Hypothalamus (tissue), 51 donors: ENCODE results near the gene ANKRD33B.
"Not testable (repeated sequence)": the region's sequence is repeated elsewhere in the genome, so short reads cannot be mapped to it uniquely, and the experiment has no call there.

Experiments
- DNase-seq, 51 donors: peaks; one replicate each; lab custom pipeline; 2025; lab: John Stamatoyannopoulos, UW

The ANKRD33B gene

GRCh38 chr5:10591159-10591558, 27.3 kb downstream of the ANKRD33B start:
- no peak for DNase-seq

DNA sequence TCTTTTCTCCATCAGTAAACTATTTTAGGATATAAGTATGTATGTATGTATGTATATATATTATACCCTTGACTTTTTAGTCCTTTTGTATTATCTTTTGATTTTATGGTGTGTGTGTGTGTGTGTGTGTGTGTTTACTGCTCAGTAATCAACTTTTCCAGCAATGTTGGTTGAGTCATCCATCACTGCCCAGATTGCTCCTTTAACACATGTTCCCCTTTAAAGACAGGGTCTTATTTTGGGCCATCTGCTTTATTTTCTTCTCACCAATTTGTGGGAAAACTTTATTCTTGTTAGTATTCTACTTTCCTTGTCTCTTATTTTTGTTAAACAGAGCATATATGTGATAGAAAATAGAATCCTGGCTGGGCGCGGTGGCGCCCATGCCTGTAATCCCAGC, 28.1 kb downstream of the ANKRD33B start:
- DNase-seq = no peak

DNA sequence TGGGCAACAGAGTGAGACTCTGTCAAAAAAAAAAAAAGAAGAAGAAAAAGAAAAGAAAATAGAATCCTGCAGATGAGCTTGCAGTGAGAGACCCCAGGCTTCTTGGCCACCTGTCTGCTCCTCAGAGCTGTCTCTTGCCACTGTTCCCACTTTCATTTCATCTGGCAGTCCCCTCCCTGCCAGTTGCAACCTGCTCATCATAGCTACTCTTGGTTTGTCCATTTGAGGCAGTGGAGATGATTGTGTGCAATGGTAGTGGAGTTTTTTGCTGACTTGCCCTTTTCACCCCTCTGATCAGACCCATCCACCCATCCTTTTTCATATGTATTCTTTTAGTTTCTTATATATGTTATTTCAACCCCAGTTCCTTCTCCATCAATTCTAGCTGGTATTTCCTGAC, 28.7 kb downstream of the ANKRD33B start:
- DNase-seq = no peak

DNA sequence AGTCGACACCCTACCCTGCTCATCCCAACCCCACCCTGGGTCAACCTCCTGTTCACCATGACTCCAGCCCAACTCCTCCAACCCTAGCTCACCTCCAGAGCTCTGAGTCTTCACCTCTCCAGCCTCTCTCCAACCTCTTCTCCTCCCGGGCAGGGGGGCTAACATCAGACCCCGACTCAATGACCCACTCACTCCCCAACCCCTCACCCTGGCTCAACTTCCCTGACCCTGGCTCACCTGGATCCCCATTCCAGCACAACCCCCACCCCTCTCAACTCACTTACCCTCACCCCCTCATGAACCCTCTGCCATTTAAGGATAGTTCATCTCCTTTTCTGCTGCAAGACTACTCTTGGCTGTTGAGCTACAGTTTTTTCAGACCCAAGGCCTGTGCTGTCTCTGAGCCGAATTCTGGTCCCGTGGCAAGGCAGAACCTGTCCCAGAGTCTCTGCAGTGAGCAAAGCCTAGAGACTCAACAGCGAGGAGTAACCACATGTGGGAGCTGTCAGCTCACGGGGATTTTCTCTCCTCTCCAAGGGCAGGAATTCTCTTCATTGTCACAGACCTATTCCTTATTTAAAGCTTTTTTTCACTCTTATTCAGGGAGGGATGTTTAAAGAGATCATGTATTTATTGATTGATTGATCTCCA, 29.8 kb downstream of the ANKRD33B start:
- DNase-seq = no peak

- DNase-seq = no peak
These were observed 30.8 kb downstream of the ANKRD33B start for GRCh38 chr5:10594591-10595210.

GRCh38 chr5:10595293-10595671, 31.4 kb downstream of the ANKRD33B start:
- no peak for DNase-seq

GRCh38 chr5:10595672-10596309, 31.9 kb downstream of the ANKRD33B start:
- DNase-seq = no peak

DNA sequence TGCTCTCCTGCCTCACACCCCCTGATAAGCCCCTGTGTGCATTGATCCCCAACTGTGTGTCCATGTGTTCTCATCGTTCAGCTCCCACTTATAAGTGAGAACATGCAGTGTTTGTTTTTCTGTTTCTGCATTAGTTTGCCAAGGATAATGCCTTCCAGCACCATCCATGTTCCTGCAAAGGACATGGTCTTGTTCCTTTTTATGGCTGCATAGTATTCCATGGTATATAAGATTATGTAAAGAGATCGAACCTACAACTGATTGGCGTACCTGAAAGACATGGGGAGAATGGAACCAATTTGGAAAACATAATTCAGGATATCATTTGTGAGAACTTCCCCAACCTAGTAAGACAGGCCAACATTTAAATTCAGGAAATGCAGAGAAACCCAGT, 32.4 kb downstream of the ANKRD33B start:
- DNase-seq = no peak

DNA sequence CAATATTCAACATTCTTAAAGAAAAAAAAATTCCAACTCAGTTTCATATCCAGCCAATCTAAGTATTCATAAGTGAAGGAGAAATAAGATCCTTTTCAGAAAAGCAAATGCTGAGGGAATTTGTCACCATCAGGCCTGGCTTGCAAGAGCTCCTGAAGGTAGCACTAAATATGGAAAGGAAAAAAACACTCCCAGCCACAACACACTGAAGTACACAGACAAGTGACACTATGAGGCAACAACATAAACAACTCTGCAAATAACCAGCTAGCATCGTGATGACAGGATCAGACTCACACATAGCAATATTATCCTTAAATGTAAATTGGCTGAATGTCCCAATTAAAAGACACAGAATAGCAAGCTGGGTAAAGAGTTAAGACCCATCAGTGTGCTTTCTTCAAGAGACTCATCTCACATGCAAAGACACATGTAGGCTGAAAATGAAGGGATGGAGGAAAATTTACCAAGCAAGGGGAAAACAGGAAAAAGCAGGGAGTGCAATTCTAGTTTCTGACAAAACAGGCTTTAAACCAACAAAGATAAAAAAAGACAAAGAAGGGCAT, 33.1 kb downstream of the ANKRD33B start:
- no peak for DNase-seq

GRCh38 chr5:10599113-10599512, 35.2 kb downstream of the ANKRD33B start:
- no peak for DNase-seq

- no peak for DNase-seq
These were observed 36.0 kb downstream of the ANKRD33B start for GRCh38 chr5:10599862-10600284.

DNA sequence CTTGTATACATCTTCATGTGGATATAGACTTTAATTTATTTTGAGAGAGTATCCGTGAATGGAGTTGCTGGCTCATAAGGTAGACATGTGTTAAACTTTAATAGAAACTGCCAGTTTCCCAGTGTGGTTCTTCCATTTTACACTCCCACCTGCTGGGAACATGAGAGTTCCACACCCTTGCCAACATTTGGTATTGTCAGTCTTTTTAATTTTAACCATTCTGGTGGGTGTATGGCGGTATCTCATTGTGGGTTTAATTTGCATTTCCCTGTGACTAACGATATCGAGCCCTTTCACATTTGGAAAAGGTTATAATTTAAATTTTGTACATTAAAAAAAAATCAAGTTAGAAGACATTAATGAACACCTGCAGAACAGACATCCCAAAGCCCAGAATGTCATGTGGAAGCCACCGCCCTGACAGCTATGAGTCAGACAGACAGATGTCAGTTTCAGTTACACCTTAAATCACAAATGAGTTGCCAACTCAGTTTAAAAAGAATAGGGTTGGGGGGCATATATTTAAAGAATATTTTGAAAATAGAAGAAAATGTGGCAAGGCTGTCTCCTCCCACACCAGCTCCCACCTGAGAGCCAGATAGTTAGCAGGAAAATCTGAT, 36.9 kb downstream of the ANKRD33B start:
- no peak for DNase-seq

GRCh38 chr5:10601246-10602030, 37.6 kb downstream of the ANKRD33B start:
- DNase-seq = peak; percentile 45 to 95 (median 83)

DNA sequence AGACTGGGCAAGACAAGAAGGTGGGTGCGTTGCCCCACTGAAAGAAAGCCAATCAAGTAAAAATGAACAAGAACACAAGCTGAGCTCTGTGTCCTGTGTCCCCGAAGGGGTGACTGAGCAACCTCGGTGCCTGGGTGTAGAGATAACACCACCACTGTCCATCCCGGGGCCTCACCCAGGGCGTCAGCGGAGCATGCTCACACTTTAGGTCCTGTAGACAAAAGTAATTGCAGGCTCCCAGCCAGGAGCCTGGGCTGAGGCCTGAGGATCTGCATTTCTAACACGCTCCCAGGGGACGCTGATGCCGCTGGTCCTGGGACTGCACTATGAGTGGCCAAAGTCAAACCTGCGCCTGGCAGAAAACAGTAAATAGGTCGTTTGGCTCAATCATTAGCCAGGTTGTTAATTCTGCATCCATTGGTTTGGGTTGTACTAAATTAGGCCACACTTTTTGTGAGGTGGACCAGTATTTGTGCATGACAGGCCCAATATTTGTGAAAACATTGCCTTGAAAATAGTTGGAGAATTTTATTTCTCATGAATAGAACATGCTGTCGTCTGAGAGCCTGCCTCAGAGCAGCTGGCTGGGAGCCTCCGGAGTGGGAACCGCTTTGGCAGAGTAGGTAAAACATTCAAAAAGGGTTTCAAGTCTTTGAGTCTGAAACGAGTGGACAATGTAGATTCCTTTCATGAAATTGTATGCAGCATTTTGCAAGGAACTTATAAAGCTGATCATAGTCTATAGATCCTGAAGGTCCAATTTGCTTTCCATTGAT, 38.3 kb downstream of the ANKRD33B start:
- DNase-seq = peak in 26 of 51 donors; percentile 6 to 75 (median 30)

DNA sequence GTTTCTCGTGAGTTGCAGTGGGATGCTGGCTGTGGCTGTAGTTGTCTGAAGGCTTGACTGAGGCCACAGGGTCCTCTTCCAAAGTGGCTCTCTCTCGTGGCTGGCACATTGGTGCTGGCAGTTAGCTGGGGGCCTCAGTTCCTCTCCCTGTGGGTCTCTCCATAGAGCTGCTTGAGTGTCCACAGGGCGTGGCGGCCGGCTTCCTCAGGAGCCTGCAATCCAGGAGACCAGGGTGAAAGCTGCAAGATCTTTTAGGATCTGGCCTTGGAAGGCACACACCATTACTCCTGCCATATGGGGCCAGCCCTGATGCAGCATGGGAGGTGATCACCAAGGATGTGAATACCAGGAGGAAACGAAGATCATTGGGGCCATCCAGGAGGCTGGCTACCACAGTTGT, 41.1 kb downstream of the ANKRD33B start:
- DNase-seq = no peak

- DNase-seq = not testable (repeated sequence)
These were observed 42.8 kb downstream of the ANKRD33B start for GRCh38 chr5:10606632-10607022.

DNA sequence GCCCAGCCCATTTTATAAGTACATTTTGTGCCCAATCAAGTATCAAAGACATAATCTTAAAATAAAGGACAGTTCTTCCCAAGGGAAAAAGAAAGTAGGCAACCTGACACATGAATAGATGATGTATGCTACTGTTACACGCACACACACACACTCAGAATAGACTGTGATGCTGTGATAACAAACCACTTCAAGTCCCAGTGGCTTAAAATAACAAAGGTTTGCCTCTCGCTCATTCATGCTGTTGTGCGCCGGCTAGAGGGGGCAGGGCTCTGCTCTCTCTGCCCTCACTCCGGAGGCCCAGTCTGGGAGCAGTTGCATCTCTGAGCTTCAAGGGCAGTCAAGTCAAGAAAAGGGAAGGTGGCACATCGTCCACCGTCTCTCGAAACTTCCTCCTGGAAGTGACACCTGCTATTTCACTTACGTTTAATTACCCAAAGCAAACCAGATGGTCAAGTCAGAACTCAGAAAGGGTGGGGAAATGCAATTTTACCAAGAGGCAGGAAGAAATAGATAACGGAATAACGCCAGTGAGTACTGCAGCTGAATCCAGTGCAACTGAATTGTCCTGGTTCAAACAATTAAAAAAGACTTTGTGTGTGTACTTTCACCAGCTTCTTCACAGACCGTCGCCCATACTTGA, 43.3 kb downstream of the ANKRD33B start:
- no peak for DNase-seq

- DNase-seq = peak in 1 of 51 donors; percentile 16
These were observed 43.8 kb downstream of the ANKRD33B start for GRCh38 chr5:10607666-10608073.

DNA sequence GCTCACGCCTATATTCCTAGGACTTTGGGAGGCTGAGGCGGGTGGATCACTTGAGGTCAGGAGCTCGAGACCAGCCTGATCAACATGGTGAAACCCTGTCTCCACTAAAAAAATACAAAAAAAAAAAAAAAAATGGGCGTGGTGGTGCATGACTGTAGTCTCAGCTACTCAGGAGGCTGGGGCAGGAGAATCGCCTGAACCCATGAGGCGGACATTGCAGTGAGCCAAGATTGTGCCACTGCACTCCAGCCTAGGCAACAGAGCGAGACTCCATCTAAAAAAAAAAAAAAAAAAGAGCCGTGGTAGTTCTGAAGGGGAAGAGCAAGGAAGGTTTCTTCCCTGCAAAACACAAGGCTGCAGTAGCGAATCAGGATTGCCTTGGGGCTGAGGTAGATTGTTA, 44.2 kb downstream of the ANKRD33B start:
- DNase-seq = not testable (repeated sequence)
